Neuronal stem cell (in vitro differentiated cells): ENCODE data around the gene MTUS2.

Source experiments
- DNase-seq: peaks from one replicate; pipeline ENCODE4 v3.0.0-alpha.2; 2013; ENCODE audit warnings: low spot score
- H2AFZ ChIP-seq: one replicate; pipeline ENCODE4 v1.6.1; 2013; ENCODE audit warnings: mild to moderate bottlenecking, low read length, inconsistent platforms
- H2AK5ac ChIP-seq: 2 replicates; pipeline ENCODE4 v1.6.1; 2013; ENCODE audit warnings: low read depth, mild to moderate bottlenecking, inconsistent platforms, low read length, moderate library complexity, mixed read lengths
- H2BK120ac ChIP-seq: 2 replicates; pipeline ENCODE4 v1.6.1; 2013; ENCODE audit warnings: low read depth, mild to moderate bottlenecking, inconsistent platforms, low read length, moderate library complexity, mixed read lengths
- H2BK12ac ChIP-seq: one replicate; pipeline ENCODE4 v1.6.1; 2013; ENCODE audit warnings: low read length, inconsistent platforms
- H2BK15ac ChIP-seq: 2 replicates; pipeline ENCODE4 v1.6.1; 2013; ENCODE audit warnings: mild to moderate bottlenecking, low read length, inconsistent platforms, mixed read lengths
- H2BK5ac ChIP-seq: one replicate; pipeline ENCODE4 v1.6.1; 2013; ENCODE audit warnings: inconsistent platforms, mild to moderate bottlenecking, low read length, moderate library complexity
- H3K14ac ChIP-seq: one replicate; pipeline ENCODE4 v1.6.1; 2013; ENCODE audit warnings: low read length, inconsistent platforms
- H3K18ac ChIP-seq: 2 replicates; pipeline ENCODE4 v1.6.1; 2013; ENCODE audit warnings: low read length, inconsistent platforms
- H3K23ac ChIP-seq: 2 replicates; pipeline ENCODE4 v1.6.1; 2013; ENCODE audit warnings: low read depth, mild to moderate bottlenecking, mixed read lengths, low read length, inconsistent platforms; ENCODE audit not compliant: poor library complexity
- H3K27ac ChIP-seq: replicated peaks from 3 replicates; pipeline ENCODE4 v1.5.1; 2013; ENCODE audit warnings: low read length, inconsistent platforms
- H3K27me3 ChIP-seq, 3 experiments: 2 replicates each; pipeline ENCODE4 v1.6.1; 2013; ENCODE audit warnings: low read length in 3 of 3, mild to moderate bottlenecking in 2 of 3, inconsistent platforms in 1 of 3, low read depth in 1 of 3, mixed read lengths in 1 of 3, moderate library complexity in 1 of 3; ENCODE audit not compliant: control insufficient read depth in 3 of 3, insufficient read depth in 3 of 3
- H3K36me3 ChIP-seq, 2 donors: replicated peaks in 1 of 2; 2 replicates each; pipeline ENCODE4 v1.6.1; 2013; ENCODE audit warnings: low read length in 2 of 2; ENCODE audit not compliant: control insufficient read depth in 2 of 2, insufficient read depth in 2 of 2
- H3K4ac ChIP-seq: 2 replicates; pipeline ENCODE4 v1.6.1; 2013; ENCODE audit warnings: inconsistent platforms, mild to moderate bottlenecking, low read length, moderate library complexity
- H3K4me1 ChIP-seq, 2 donors: 1 replicate in 1 of 2; 2 replicates in 1 of 2; pipeline ENCODE4 v1.6.1; 2013; ENCODE audit warnings: low read length in 2 of 2, low read depth in 1 of 2; ENCODE audit not compliant: control insufficient read depth in 2 of 2, insufficient read depth in 1 of 2
- H3K4me2 ChIP-seq: one replicate; pipeline ENCODE4 v1.6.1; 2013; ENCODE audit warnings: mild to moderate bottlenecking, low read length, inconsistent platforms; ENCODE audit not compliant: insufficient read depth, poor library complexity, severe bottlenecking
- H3K4me3 ChIP-seq, 2 donors: 2 replicates each; pipeline ENCODE4 v1.5.1; 2013; ENCODE audit warnings: low read length in 2 of 2, mild to moderate bottlenecking in 2 of 2, inconsistent platforms in 1 of 2, moderate library complexity in 1 of 2
- H3K79me1 ChIP-seq: one replicate; pipeline ENCODE4 v1.6.1; 2013; ENCODE audit warnings: low read depth, mild to moderate bottlenecking, inconsistent platforms, low read length, moderate library complexity
- H3K9ac ChIP-seq: one replicate; pipeline ENCODE4 v1.6.1; 2013; ENCODE audit warnings: mild to moderate bottlenecking, low read depth, low read length, inconsistent platforms; ENCODE audit not compliant: poor library complexity
- H3K9me3 ChIP-seq, 2 donors: replicated peaks in 1 of 2; 2 replicates each; pipeline versions ENCODE3 to v1.6.1; 2013; ENCODE audit warnings: low read length in 2 of 2, mild to moderate bottlenecking in 2 of 2, inconsistent platforms in 1 of 2, low read depth in 1 of 2, mixed read lengths in 1 of 2, moderate library complexity in 1 of 2; ENCODE audit not compliant: control insufficient read depth in 2 of 2, insufficient read depth in 1 of 2
- H4K8ac ChIP-seq: one replicate; pipeline ENCODE4 v1.6.1; 2013; ENCODE audit warnings: low read depth, mild to moderate bottlenecking, inconsistent platforms, low read length, moderate library complexity
- H4K91ac ChIP-seq: one replicate; pipeline ENCODE4 v1.6.1; 2013; ENCODE audit warnings: low read length, low read depth, mild to moderate bottlenecking, inconsistent platforms; ENCODE audit not compliant: poor library complexity
- WGBS, 2 donors: extraction: QIAGEN DNeasy Blood & Tissue Kit; methylation state at CpG; one replicate each; pipeline ENCODE4 v1.1.7; 2013; ENCODE audit warnings: missing lambda C conversion rate in 2 of 2, mixed read lengths in 1 of 2; ENCODE audit not compliant: insufficient read length in 2 of 2, insufficient replicate concordance in 1 of 2; ENCODE audit errors: extremely low coverage in 2 of 2; 5-methylcytosine and 5-hydroxymethylcytosine counted together

MTUS2 gene

DNA sequence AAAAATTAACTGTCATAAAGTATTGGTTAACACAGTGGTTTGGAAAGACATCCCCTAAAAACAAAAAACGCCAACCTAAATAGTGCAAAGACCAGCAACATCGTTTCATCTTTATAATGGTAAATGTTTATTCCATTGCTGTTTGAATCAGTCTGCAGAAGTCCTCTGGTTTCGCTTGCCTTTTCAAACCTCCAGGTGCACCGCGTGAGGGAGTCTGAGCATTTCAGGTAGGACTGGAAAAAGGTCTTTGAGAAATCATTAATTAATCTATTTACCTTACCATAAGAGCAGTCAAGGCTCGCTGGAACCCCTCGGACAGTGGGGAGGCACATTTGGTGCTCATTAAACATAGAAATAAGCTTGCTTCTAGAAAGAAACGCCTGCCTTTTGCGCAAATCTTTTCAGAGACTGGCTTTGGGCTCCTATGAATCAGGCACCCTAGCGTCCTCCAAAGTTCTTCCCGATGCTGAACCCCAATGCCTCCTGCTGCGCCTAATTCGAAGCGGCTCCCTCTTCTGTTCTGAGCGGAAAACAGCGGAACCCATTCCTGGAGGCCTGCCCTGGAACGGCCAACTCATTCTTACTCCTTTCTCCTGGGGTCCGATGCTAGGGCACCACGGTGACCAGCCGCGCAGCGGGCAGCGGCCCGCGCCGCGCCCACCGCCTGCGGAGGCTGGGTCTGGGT lies 951 bp upstream of the MTUS2 start:
- H3K4me1 ChIP-seq, result peaks cover 0 to 2% of the 10 kb centered on the region in 2 donors
- WGBS, 2 donors, result no CpG with 5 or more reads among the region's 29 CpGs
- H3K18ac ChIP-seq, result no peak overlapping the region
- no peak overlapping the region for H3K4ac ChIP-seq
- peak overlapping the region; percentile 65 for H3K4me2 ChIP-seq
- H3K79me1 ChIP-seq, result no peaks in the 10 kb centered on the region
- no peak overlapping the region for H2AK5ac ChIP-seq
- H2AFZ ChIP-seq, result peak overlapping the region; percentile 71
- H3K9me3 ChIP-seq, result peaks cover 0 to 1% of the 10 kb centered on the region in 2 donors
- H4K8ac ChIP-seq, result no peak overlapping the region
- no peaks in the 10 kb centered on the region for H3K36me3 ChIP-seq
- no peak overlapping the region for H4K91ac ChIP-seq
- H3K23ac ChIP-seq, result no peak overlapping the region
- peak overlapping the region in 1 of 2 donors; percentile 81 for H3K4me3 ChIP-seq
- H3K14ac ChIP-seq, result no peak overlapping the region
- peaks cover 0 to 50% (median 23%) of the 10 kb centered on the region in 3 experiments for H3K27me3 ChIP-seq
- DNase-seq, result peak; percentile 31
- H2BK5ac ChIP-seq, result no peak overlapping the region
- no peak overlapping the region for H2BK12ac ChIP-seq
- no peak overlapping the region for H2BK15ac ChIP-seq
- H2BK120ac ChIP-seq, result no peak overlapping the region
- H3K9ac ChIP-seq, result no peak overlapping the region
- H3K27ac ChIP-seq, result no peak overlapping the region

DNA sequence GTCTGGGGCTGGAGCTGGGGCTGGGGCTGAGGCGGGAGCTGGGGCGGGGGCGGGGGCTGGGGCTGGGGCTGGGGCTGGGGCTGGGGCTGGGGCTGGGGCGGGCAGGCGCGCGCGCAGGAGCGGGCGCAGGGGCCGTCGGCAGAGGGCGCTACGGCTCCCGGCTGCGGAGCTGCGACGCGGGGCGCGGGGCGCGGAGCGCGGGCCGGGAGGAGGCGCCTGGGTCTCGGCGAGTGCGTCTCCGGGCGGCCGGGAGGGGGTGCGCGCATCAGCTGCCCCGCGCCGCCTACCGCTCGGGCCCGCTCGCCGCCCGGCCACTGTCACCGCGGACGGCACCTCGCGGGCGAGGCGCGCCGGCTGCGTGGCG lies 422 bp upstream of the MTUS2 start:
- no peak overlapping the region for H3K27ac ChIP-seq
- no peak overlapping the region for H3K14ac ChIP-seq
- peaks cover 0 to 2% of the 10 kb centered on the region in 2 donors for H3K4me1 ChIP-seq
- no peaks in the 10 kb centered on the region for H3K79me1 ChIP-seq
- H3K9me3 ChIP-seq, result peaks cover 0 to 1% of the 10 kb centered on the region in 2 donors
- no peak overlapping the region for H3K23ac ChIP-seq
- H3K9ac ChIP-seq, result no peak overlapping the region
- no peak overlapping the region for H2AK5ac ChIP-seq
- no peak overlapping the region for H4K8ac ChIP-seq
- DNase-seq, result peak; percentile 78
- peak overlapping the region; percentile 99 for H3K4me2 ChIP-seq
- no peak overlapping the region for H2BK120ac ChIP-seq
- H2BK5ac ChIP-seq, result no peak overlapping the region
- no peak overlapping the region for H2BK12ac ChIP-seq
- no peak overlapping the region for H2BK15ac ChIP-seq
- no CpG with 5 or more reads among the region's 55 CpGs for WGBS, 2 donors
- H3K27me3 ChIP-seq, result peaks cover 0 to 50% (median 23%) of the 10 kb centered on the region in 3 experiments
- no peaks in the 10 kb centered on the region for H3K36me3 ChIP-seq
- H4K91ac ChIP-seq, result no peak overlapping the region
- no peak overlapping the region for H3K4ac ChIP-seq
- H3K4me3 ChIP-seq, result peak overlapping the region; percentile 25 to 82
- peak overlapping the region; percentile 74 for H2AFZ ChIP-seq
- peak overlapping the region; percentile 46 for H3K18ac ChIP-seq

DNA sequence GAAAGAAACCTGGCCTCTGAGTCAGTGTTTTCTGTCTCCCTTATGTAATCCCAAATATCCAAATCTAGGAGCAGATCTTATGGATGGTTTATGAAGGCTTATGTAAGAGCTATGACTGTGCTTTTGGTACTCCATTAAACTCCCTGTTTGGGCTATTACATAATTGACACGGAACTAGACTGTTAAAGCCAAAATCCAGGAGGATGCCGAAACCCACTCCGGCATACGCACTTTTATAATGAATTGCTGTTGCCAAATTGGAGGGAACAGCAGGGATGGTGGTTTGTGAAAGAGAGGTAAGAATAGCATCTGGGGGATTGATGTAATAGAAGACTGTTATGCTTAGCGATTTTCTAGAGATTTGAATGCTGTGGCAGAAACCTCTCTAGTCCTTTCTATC lies 2.0 kb downstream of the MTUS2 start:
- H2AK5ac ChIP-seq, result no peak overlapping the region
- peaks cover 0 to 2% of the 10 kb centered on the region in 2 donors for H3K4me1 ChIP-seq
- H2BK12ac ChIP-seq, result no peak overlapping the region
- no peak overlapping the region for H3K4ac ChIP-seq
- H2AFZ ChIP-seq, result no peak overlapping the region
- H4K91ac ChIP-seq, result no peak overlapping the region
- no peak overlapping the region for H2BK120ac ChIP-seq
- H2BK5ac ChIP-seq, result no peak overlapping the region
- no peaks in the 10 kb centered on the region for H3K79me1 ChIP-seq
- no peak overlapping the region for H4K8ac ChIP-seq
- peaks cover 0 to 50% (median 23%) of the 10 kb centered on the region in 3 experiments for H3K27me3 ChIP-seq
- no peak overlapping the region for H3K27ac ChIP-seq
- H3K9ac ChIP-seq, result no peak overlapping the region
- WGBS, 2 donors, result no CpG with 5 or more reads among the region's 5 CpGs
- no peak overlapping the region for H3K4me3 ChIP-seq
- H2BK15ac ChIP-seq, result no peak overlapping the region
- DNase-seq, result no peak
- H3K9me3 ChIP-seq, result peaks cover 0 to 1% of the 10 kb centered on the region in 2 donors
- no peaks in the 10 kb centered on the region for H3K36me3 ChIP-seq
- H3K4me2 ChIP-seq, result no peak overlapping the region
- H3K14ac ChIP-seq, result no peak overlapping the region
- H3K23ac ChIP-seq, result no peak overlapping the region
- no peak overlapping the region for H3K18ac ChIP-seq

DNA sequence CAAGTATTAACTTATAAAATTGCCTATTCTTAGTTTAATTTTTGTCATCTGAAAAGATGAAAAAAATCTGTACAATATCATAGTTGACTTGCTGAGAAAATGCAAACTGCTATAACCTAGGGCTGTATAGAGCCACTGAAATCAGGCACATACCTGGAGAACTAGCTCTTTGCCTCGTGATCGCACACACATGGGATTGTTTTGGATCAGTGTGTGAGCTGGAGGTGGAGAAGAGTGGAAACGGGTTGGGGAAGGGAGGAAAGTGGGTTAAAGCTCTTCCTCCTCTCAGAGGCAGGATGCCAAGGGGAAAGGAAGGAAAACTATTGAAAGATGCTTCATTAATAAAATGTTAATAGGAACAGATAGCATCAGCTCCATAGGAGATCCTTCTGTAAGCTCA lies 2.7 kb downstream of the MTUS2 start:
- WGBS, 2 donors, result no CpG with 5 or more reads among the region's 3 CpGs
- no peaks in the 10 kb centered on the region for H3K79me1 ChIP-seq
- H2BK5ac ChIP-seq, result no peak overlapping the region
- H3K4me3 ChIP-seq, result no peak overlapping the region
- no peak overlapping the region for H2AK5ac ChIP-seq
- DNase-seq, result no peak
- H2BK12ac ChIP-seq, result no peak overlapping the region
- no peak overlapping the region for H3K9ac ChIP-seq
- no peak overlapping the region for H4K91ac ChIP-seq
- H3K27ac ChIP-seq, result no peak overlapping the region
- H2BK120ac ChIP-seq, result no peak overlapping the region
- H3K14ac ChIP-seq, result no peak overlapping the region
- H3K4ac ChIP-seq, result no peak overlapping the region
- H4K8ac ChIP-seq, result no peak overlapping the region
- H2AFZ ChIP-seq, result no peak overlapping the region
- no peak overlapping the region for H3K4me2 ChIP-seq
- no peak overlapping the region for H3K23ac ChIP-seq
- H3K36me3 ChIP-seq, result no peaks in the 10 kb centered on the region
- peaks cover 0 to 49% (median 23%) of the 10 kb centered on the region in 3 experiments for H3K27me3 ChIP-seq
- no peak overlapping the region for H2BK15ac ChIP-seq
- H3K9me3 ChIP-seq, result peaks cover 0 to 1% of the 10 kb centered on the region in 2 donors
- H3K4me1 ChIP-seq, result peaks cover 0 to 2% of the 10 kb centered on the region in 2 donors
- no peak overlapping the region for H3K18ac ChIP-seq
